HUDEP-2 (cell line): ENCODE data around the gene SCD.
"Not testable (repeated sequence)": the region's sequence is repeated elsewhere in the genome, so short reads cannot be mapped to it uniquely, and the experiment has no call there.

Experiments used
- DNase-seq, 76 experiments: peaks; one replicate each; lab custom pipeline; 2025; ENCODE audit not compliant: unreplicated experiment in 76 of 76; lab: John Stamatoyannopoulos, UW

SCD gene

DNA sequence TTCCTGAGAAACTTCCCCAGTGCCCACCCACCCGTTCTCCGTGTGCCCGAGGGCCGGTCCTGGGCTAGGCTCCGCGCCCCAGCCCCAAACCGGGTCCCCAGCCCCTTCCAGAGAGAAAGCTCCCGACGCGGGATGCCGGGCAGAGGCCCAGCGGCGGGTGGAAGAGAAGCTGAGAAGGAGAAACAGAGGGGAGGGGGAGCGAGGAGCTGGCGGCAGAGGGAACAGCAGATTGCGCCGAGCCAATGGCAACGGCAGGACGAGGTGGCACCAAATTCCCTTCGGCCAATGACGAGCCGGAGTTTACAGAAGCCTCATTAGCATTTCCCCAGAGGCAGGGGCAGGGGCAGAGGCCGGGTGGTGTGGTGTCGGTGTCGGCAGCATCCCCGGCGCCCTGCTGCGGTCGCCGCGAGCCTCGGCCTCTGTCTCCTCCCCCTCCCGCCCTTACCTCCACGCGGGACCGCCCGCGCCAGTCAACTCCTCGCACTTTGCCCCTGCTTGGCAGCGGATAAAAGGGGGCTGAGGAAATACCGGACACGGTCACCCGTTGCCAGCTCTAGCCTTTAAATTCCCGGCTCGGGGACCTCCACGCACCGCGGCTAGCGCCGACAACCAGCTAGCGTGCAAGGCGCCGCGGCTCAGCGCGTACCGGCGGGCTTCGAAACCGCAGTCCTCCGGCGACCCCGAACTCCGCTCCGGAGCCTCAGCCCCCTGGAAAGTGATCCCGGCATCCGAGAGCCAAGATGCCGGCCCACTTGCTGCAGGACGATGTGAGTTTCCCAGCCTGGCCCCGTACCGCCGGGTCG is at the start of gene SCD:
TSS of gene SCD (plus strand) at position 469 of the 803 bp plus-strand sequence. CDS start at position 741, 272 bp downstream.
- DNase-seq, result peak in 73 of 76 experiments; percentile 53 to 96 (median 85)

DNA sequence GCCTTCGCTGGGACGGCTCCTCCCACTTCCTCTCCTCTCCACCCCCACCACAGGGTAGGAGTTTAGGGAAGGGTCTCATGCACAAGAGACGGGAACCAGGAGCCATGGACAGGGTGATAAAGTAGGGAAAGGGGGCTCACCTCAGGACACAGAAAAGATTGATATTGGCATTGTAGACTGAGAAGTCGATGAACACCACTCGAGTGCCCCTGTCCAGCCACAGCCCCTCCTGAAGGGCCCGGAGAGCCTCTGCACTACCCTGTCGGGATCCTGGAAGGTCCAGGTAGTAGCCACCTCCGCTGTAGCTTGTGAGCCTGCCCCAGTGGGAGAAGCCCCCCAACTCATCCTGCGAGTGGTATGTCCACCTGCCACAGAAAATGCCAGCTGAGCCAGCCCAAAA is 49.8 kb upstream of the SCD start:
- no peak for DNase-seq

DNA sequence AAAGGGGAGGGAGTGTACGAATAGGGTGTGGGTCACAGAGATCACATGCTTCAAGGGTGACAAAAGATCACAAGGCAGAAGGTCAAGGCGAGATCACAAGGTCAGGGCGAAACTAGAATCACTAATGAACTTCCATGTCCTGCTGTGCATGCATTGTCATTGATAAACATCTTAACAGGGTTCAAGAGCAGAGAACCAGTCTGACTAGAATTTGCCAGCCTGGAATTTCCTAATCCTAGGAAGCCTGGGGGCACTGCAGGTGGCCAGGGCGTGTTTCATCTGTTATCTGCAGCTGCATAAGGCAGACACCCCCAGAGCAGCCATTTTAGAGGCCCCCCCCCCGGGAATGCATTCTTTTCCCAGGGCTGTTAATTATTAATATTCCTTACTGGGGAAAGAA is 45.9 kb upstream of the SCD start:
- DNase-seq, result not testable (repeated sequence)

DNA sequence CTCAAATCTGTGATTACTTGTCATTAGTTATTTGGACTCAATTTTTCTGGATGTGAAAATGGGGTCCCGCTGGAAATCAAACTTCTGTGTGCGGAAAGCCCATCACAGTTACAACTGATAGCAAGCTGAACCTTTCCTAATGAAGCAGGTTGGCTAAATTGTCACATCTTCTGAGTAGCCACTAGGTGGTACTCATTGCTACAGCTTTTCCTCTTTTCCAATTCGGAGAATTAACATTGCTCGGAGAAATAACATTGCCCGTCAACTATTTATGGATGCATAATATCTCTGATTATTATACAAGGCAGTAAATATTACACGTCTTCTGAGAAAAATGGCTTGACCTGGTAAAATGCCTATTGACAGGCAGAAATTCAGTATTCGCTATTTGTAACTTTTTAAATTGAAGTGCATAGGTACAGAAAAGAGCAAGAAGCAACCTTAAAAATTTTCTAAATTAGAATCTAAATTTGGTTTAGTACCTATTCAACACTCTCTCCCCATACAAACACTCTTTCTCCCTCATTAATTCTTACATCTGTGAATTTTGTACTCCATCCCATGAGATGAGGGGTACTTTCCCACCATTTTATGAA is 43.2 kb upstream of the SCD start:
- DNase-seq, result peak in 8 of 76 experiments; percentile 1 to 24 (median 8)

DNA sequence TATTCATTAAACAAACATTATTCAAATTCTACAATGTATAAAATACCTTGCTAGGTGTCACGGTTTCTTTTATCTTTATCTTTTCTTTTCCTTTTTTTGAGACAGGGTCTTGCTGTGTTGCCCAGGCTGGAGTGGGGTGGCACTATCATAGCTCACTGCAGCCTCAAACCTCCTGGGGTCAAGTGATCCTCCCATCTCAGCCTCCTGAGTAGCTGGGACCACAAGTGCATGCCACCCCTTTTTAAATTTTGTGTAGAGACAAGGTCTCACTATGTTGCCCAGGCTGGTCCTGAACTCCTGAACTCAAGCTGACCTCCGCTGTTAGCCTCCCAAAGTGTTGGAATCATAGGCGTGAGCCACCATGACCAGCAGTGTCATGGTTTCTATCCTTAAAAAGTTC is 42.6 kb upstream of the SCD start:
- no peak for DNase-seq

DNA sequence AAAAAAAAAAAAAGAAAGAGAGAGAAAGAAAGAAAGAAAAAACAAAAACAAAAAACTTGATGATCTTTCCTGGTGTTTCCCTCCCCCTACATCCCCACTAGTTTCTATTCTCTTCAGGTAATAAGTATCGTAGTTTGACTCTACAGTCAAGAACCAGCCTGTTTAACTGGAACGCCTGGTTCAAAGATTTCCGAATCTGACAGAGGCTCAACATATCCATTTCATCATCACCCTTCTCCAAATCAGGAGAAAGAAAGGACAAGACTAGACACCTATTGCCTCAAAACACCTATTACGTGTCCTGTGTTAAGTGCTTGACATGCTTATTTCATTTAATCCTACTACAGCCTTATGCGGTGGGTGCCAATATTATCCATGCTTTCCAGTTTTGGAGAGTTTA is 40.2 kb upstream of the SCD start:
- DNase-seq, result no peak

DNA sequence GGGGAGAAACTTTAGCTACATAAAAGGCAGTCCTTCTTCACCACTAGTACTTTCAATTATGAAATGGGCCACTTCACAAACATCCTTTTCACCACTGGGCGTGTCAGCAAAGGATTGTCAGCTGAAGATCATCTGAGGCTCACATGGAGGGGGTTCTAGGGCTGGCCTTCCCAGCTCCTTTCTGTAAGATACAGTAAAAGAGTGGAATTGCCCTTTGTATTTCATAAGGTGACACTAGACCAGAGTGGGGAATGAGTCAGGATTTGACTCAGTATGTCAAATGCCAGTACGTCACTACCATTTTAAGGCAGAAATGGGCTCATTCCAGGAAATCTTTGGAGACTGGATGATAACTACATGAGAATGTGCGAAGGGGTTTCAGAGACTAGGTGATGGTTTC is 39.3 kb upstream of the SCD start:
- DNase-seq, result no peak

DNA sequence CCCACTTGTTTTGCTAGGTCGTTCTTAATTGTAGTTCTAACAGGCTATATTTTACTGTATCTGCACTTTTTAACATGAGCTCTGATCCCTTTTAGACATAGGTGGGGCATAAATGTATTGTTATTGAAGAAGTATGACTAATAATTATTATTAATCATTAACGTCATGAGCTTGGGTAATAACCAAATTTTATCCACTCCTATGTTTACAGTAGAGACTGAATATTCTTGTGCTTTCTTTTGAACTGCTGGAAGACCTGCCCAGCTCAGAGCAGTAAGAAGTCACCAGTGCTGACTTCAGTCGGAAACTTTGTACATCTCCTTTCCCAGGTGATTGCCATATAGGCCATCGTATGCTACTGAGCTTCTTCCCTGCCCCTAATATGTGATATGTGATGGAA is 35.7 kb upstream of the SCD start:
- no peak for DNase-seq

DNA sequence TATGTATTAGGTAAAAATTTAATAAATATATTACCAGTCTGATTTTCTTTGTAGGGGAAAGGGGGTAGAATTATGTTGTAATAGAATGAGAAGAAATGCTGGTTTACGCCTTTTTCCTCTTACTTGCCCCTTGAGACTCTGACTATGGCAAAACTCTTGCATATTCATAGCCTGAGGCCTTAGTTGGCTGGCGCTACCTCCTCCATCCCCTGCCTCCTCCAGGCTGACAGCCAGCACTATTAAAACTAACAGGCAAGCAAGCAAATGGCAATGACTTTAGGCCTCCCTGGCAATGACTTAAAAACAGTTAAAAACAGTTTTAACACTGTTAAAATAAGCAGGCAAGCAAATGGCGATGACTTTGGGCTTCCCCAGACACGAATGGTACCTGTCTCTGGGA is 31.4 kb upstream of the SCD start:
- no peak for DNase-seq

DNA sequence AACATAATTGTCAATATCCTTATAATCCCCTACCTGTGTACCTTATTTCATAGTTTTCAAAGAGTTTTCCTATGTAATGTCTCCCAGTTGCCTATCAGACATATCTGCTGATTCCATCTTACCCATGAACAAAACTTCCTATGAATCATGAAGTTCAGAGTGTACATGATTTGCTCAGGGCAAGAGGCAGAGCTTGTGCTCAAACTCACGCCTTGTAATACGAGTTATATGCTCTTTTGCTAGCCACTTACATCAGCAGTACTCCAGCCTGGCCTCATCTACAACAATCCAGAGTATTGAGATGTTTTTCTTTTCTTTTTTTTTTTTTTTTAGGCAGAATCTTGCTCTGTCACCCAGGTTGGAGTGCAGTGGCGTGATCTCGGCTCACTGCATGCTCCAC is 28.8 kb upstream of the SCD start:
- no peak for DNase-seq

DNA sequence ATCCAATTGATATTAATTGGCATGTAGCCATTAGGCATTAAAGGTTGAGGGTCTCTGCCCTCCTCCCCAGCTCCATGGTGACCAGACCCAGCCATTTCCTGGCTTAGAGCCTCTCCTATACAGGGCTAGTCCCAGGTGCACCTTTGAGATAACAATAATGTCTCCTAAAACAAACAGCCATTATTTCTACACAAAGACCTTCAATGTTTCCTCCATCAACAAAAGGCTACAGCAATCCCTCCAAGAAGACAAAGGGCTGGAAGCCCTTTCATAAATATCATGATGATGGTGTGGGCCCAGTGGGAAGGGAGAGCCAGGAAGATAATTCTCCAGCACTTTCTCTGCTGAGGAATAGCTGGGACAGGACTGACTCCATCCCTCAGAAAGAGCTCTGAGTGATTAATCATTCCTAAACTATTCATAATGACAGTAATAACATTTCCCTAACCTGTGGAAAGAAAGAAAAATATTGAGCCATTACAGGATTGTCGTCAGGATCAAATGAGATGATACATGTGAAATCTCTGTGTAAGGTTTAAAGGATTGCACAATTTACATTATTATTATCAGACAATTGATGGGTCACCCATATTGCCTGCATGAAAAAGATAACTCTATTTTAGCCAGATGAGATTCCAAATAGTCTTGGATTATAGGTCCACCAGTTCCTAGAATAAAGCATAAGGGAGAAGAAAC is 27.2 kb upstream of the SCD start:
- DNase-seq, result no peak

DNA sequence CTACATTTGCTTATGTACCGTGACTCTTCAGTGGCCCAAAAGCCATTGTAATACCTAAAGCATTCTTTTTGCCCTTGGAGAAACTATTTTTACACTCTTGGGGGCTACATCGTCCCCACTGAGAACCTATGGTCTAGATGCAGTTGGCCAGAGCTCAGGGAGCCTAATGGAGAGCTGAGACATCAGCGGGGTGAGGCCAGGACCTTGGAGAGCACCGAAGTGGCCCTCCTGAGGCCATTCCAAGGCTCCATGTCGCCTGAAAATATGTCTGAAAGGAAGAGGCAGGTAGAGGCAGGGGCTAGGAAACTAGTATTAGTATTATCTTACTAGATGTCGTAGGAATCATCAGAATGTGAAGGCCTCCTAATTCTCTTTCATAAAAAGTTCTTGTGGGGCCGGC is 21.9 kb upstream of the SCD start:
- peak in 1 of 76 experiments; percentile 8 for DNase-seq

DNA sequence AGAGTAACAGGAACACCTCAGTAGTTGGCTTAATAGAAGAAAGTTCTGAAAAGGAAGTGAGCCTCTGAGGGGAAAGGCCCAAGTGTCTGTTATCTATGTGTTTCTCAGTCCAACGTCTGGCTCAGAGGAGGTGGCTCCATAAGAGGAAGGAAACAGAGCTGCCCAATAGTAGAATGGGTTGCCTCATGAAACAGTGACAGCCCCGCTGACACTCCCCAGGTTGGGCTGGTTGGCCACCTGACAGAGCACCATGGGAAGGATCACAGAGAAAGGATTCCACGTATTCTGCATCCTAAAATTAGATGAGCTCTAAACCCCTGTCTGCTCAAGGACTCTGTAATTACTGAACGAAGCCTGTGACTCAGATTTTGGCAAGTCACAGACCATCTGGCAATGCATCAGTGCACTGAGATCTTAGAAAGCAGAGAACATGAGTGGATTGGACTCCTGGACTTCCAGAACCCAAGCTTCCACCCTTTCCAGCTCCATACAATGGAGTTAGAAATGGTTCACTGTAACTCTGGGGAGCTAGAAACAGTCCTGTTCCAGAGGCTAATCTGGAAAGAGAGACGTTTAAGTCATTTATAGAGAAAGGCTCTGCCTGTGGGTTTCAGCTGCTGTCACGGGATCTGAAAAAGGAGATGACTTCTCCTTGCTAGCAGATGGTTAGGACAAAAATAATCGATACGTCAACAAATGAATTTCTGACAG is 19.9 kb upstream of the SCD start:
- peak in 2 of 76 experiments; percentile 7 to 11 for DNase-seq

DNA sequence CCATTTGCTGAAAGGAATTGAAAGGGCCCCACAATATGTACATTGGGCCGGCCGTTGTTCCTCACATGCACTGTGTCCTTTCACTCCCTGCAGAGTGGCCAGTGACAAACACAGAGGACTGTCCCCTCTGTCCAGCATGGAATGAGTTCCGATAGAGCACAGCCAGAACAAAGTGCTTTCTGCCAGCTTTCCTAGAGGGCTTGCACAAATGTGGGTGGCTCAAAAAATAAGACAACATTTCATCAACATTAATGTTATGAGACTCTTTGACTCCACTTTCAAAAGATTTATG is 19.4 kb upstream of the SCD start:
- no peak for DNase-seq

DNA sequence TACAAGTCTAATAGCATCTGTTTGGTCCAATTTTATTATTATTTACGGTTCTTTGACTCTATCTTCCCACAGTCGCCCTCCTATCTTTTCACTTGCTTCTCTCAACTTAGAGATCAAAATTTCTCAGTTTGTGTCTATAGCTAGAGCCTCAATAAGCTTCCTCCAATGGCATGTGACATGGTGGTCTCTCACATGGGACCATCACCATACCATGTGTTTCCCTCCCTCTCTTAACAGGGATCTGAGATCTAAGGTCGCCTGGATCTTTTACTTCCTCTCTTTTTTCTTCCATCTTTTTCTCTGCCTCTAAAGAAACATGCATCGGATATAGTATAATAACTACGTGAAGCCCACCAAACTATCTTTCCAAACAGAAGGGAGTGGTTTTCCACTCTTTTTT is 18.8 kb upstream of the SCD start:
- no peak for DNase-seq

DNA sequence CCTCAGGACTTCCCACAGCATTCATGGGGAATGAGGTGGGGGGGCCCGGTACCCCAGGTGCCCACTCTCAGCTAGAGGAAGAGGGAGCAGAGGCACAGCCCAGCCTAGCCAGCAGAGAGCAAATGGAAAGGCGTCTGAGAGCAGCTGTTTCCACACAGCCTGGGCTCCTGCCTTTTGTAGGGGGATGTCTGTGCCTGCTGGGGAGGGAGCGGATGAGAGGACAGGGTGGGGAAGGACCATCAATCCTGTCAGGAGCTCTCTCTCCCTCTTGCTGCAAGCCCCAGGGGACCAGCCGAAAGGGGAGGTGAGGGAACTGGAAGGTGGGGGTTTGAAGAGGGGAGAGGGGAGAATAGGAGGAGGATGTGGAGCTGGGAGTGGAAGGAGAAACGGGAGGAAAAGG is 17.0 kb upstream of the SCD start, which contains the start of gene PKD2L1:
TSS of gene PKD2L1 (minus strand) at position 150 of the 400 bp plus-strand sequence. CDS start at position 25, 125 bp downstream.
- no peak for DNase-seq

DNA sequence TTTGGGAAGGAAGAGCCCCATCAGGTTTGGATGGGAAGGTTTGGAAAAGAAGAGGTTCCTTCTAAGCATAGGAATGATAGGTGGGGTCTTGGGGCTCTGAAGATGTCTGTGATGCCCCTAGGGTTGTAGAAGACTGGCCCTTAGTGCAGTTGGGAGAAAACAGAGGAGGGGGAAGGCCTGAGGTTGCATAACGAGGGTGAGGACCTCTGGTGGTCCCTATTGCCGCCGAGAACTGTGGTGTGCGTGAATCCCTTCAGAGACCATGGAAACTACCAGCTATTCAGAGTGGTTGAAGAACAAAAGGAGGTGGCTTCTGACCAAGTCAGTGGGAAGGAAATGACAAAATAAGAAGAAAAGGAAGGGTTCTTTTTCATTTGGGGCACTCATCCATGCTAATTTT is 13.9 kb upstream of the SCD start:
- DNase-seq, result no peak

DNA sequence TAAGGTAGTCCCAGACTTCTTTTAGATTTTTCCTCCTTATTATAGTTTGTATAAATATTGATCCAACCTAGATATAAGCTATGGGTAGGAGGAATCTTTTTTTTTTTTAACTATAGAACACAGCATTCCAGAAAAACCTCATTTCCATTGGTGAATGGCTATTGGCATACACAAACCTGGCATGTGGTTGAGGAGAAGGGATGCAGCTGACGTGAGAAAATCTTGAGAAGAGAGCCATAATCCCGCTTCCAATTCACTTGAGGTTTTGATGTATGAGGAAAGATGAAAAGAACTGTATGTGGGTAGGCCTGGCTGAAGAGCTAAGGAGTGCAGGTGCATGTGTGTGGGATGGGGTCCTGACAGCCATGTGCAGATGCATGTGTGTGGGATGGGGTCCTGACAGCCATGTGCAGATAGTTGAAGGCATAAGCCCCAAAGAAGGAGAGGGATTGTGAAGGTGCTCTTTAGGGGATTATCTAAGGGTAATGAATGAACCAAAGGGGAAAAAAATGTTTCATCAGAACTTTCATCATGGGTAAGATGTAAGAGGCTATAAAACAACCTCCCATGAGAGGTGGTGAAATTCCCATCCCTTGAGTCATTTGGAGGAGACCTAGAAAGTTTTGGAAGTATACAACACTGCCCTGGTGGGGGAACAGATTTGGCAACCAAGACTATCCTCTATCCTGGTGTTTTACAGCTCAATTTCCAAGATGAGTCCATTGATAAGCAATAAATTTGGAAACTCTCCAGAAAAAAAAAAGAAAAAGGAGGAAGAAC is 13.2 kb upstream of the SCD start:
- DNase-seq, result no peak

DNA sequence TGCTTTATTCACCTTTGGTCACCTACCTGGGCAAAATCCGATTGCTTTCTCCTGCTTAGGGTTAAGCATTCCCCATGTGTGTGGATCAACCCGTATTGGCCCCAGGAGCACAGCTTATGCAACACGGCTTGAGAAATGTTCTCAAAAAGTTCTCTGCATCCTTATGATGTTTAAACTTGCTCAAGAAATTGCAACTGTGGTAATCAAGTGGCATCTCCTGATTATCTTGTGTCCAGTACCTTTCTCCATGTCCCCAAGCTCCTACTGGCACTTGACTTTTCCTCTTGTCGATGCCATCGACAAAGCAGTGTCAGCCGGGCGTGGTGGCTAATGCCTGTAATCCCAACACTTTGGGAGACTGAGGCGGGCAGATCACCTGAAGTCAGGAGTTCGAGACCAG is 12.3 kb upstream of the SCD start:
- no peak for DNase-seq

DNA sequence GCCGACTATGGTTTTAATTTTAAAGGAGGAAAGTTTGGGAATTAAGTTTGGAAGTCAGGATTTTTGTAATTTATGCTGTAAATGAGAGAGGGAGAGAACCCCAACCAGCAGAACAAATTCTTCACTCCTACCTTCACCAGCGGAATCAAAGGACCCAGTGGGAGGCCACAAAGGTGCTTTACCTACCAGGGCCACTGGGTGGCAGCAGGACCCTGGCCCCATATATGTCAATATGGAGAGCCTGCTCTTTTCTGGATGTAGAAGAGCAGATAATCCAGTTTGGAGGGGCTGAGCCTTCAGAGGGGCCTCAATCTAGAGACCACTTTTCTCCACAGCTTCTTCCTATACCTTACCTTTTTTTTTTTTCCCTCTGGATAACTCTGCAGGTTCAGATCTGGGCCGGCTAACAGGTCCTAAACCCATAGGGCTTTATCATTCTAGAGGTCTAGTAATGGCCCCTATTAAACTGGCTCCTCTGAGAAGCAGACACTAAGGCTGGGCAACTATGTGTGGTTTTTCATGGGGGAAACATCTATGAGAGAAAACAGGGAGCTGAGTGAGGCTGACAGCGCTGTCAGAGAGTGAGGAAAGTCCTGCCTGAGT is 8.5 kb upstream of the SCD start:
- DNase-seq, result peak in 58 of 76 experiments; percentile 14 to 76 (median 48)
